Body of pancreas (tissue), 4 donors: Measurements from ENCODE around the gene CLMN.

Experiments
- CTCF ChIP-seq, 7 experiments: fragments of 450-650 bp in 4 of 7; fragments of 200-600 bp in 3 of 7; sonication (generic) in 3 of 7; IDR thresholded peaks; one replicate each; pipeline ENCODE4 v1.5.1; 2016 to 2019; ENCODE audit warnings: antibody characterized with exemption in 7 of 7
- POLR2A ChIP-seq, 3 donors: fragments of 450-650 bp; IDR thresholded peaks; one replicate each; pipeline ENCODE4 v1.6.1; 2016; ENCODE audit warnings: antibody characterized with exemption in 3 of 3, mild to moderate bottlenecking in 2 of 3

GRCh38 chr14:95352481-95352880 lies 32.8 kb upstream of the CLMN start:
- no peak for TF ChIP-seq POLR2A (IDR thresholded peaks at IDR 0.05)
- no peak for TF ChIP-seq CTCF (IDR thresholded peaks at IDR 0.05)
